ENCODE results near the gene ADARB1.

Gene ADARB1

GRCh38 chr21:45202344-45202743 lies 128.0 kb downstream of the ADARB1 start:
- no peak for TF ChIP-seq CTCF (IDR thresholded peaks at IDR 0.05)

GRCh38 chr21:45202889-45203288 lies 128.5 kb downstream of the ADARB1 start:
- no peak for TF ChIP-seq CTCF (IDR thresholded peaks at IDR 0.05)

GRCh38 chr21:45203983-45204382 lies 129.6 kb downstream of the ADARB1 start:
- TF ChIP-seq CTCF (IDR thresholded peaks at IDR 0.05), result no peak

GRCh38 chr21:45204395-45204794 lies 130.0 kb downstream of the ADARB1 start:
- no peak for TF ChIP-seq CTCF (IDR thresholded peaks at IDR 0.05)

- TF ChIP-seq CTCF (IDR thresholded peaks at IDR 0.05), result no peak
These were observed 133.7 kb downstream of the ADARB1 start for GRCh38 chr21:45207839-45208626.

- no peak for TF ChIP-seq CTCF (IDR thresholded peaks at IDR 0.05)
These were observed 134.2 kb downstream of the ADARB1 start for GRCh38 chr21:45208627-45208951.

- no peak for TF ChIP-seq CTCF (IDR thresholded peaks at IDR 0.05)
These were observed 134.7 kb downstream of the ADARB1 start for GRCh38 chr21:45209046-45209445.

All from LNCAP (cell line).